GM21526 (cell line): ENCODE results near the gene PLEKHG5.
"Not testable (repeated sequence)": the region's sequence is repeated elsewhere in the genome, so short reads cannot be mapped to it uniquely, and the experiment has no call there.

ENCODE experiments used
- ATAC-seq: cut with Tn5 transposase; IDR thresholded peaks from one replicate; pipeline ENCODE4 v1.9.1; 2021; ENCODE audit warnings: moderate library complexity; ENCODE audit not compliant: unreplicated experiment, low FRiP score

PLEKHG5 gene

GRCh38 chr1:6498576-6499111 lies 7.2 kb upstream of the PLEKHG5 start:
- ATAC-seq = no peak

GRCh38 chr1:6497867-6498575 lies 6.6 kb upstream of the PLEKHG5 start:
- ATAC-seq = no peak

- no peak for ATAC-seq
These were observed 5.9 kb upstream of the PLEKHG5 start for GRCh38 chr1:6497215-6497866.

- no peak for ATAC-seq
These were observed 5.4 kb upstream of the PLEKHG5 start for GRCh38 chr1:6496890-6497214.

GRCh38 chr1:6496365-6496721 lies 4.9 kb upstream of the PLEKHG5 start:
- ATAC-seq = no peak

GRCh38 chr1:6495540-6496364 lies 4.3 kb upstream of the PLEKHG5 start:
- ATAC-seq = no peak

- no peak for ATAC-seq
These were observed 3.6 kb upstream of the PLEKHG5 start for GRCh38 chr1:6495041-6495441.

GRCh38 chr1:6494627-6495026 lies 3.2 kb upstream of the PLEKHG5 start:
- ATAC-seq = no peak

GRCh38 chr1:6493834-6494223 lies 2.4 kb upstream of the PLEKHG5 start:
- not testable (repeated sequence) for ATAC-seq

- ATAC-seq = no peak
These were observed 499 bp upstream of the PLEKHG5 start for GRCh38 chr1:6491966-6492365.

GRCh38 chr1:6491081-6491449 lies 402 bp downstream of the PLEKHG5 start:
- ATAC-seq = no peak

GRCh38 chr1:6490181-6491080 lies 1.0 kb downstream of the PLEKHG5 start:
- ATAC-seq = no peak

GRCh38 chr1:6489799-6490180 lies 1.7 kb downstream of the PLEKHG5 start:
- peak; percentile 56 for ATAC-seq

- no peak for ATAC-seq
These were observed 2.1 kb downstream of the PLEKHG5 start for GRCh38 chr1:6489383-6489765.

GRCh38 chr1:6488602-6489382 lies 2.7 kb downstream of the PLEKHG5 start:
- no peak for ATAC-seq

GRCh38 chr1:6487804-6488484 lies 3.5 kb downstream of the PLEKHG5 start:
- ATAC-seq = no peak

- no peak for ATAC-seq
These were observed 4.9 kb downstream of the PLEKHG5 start for GRCh38 chr1:6486433-6487011.

GRCh38 chr1:6485168-6486101 lies 6.0 kb downstream of the PLEKHG5 start:
- ATAC-seq = no peak
